ENCODE results near the gene TNFSF4.

Gene TNFSF4

GRCh38 chr1:173210283-173210682 is 3.2 kb upstream of the TNFSF4 start:
- TF ChIP-seq CTCF (IDR thresholded peaks at IDR 0.05): no peak
- Histone ChIP-seq H3K4me3 (ENCODE audit: low read depth in 1 of 2, low read length in 1 of 2) (no peak overlapping the region), H3K9me3 (no peaks in the 10 kb centered on the region), H3K36me3 (no peaks in the 10 kb centered on the region), H3K27me3 (no peaks in the 10 kb centered on the region), H3K4me1 (ENCODE audit: control insufficient read depth in 1 of 2, insufficient read depth in 1 of 2, low read depth in 1 of 2, low read length in 1 of 2) (peaks cover 10 to 21% of the 10 kb centered on the region in 2 experiments), H3K27ac (no peak overlapping the region)

DNA sequence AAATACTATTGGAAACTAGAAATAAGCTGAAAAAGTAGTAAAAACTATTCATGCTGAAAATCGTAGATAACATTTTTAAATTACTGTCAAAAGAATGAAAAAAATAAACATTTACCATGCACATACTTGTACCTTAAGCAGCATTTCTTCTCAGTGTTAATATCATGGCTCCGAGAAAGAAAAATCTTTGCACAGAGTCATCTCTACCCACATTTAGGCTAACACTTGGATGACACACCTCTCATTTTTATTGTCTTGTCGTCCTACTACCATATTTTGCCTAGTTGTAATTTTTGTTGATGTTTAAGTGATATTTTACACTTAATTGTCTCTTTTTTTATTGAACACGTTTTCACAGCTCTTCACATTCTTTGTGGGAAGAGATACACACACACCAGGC is 1.7 kb upstream of the TNFSF4 start:
- no peak overlapping the region for H3K4me3 ChIP-seq (ENCODE audit: low read depth in 1 of 2, low read length in 1 of 2)
- peaks cover 10 to 24% of the 10 kb centered on the region in 2 experiments for H3K4me1 ChIP-seq (ENCODE audit: control insufficient read depth in 1 of 2, insufficient read depth in 1 of 2, low read depth in 1 of 2, low read length in 1 of 2)
- no peaks in the 10 kb centered on the region for H3K36me3 ChIP-seq
- H3K27me3 ChIP-seq: no peaks in the 10 kb centered on the region
- H3K9me3 ChIP-seq: no peaks in the 10 kb centered on the region
- TF ChIP-seq CTCF (IDR thresholded peaks at IDR 0.05): no peak
- H3K27ac ChIP-seq: no peak overlapping the region

DNA sequence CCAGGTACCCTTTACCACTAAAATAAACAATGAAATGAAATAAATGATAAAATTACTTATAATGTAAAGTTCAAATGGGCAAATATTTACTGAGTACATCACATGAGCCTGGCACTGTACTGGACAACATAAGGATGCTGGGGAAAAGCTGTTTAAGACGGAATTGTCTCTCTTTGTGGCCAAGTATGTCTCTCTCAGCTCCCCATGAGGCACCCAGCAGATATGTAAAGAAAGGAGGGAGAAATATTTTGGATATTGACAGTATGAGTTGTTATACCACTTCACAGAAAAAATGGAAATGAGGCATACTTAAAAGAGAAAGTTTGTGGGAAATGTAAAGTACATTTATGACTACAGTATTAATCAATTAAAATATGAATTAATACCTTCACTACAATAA is 1.0 kb upstream of the TNFSF4 start:
- H3K27ac ChIP-seq: no peak overlapping the region
- no peak overlapping the region for H3K4me3 ChIP-seq (ENCODE audit: low read depth in 1 of 2, low read length in 1 of 2)
- H3K4me1 ChIP-seq (ENCODE audit: control insufficient read depth in 1 of 2, insufficient read depth in 1 of 2, low read depth in 1 of 2, low read length in 1 of 2): peaks cover 10 to 24% of the 10 kb centered on the region in 2 experiments
- H3K9me3 ChIP-seq: no peaks in the 10 kb centered on the region
- H3K27me3 ChIP-seq: no peaks in the 10 kb centered on the region
- no peaks in the 10 kb centered on the region for H3K36me3 ChIP-seq
- TF ChIP-seq CTCF (IDR thresholded peaks at IDR 0.05): no peak

- Histone ChIP-seq H3K4me3 (ENCODE audit: low read depth in 1 of 2, low read length in 1 of 2) (no peak overlapping the region), H3K4me1 (ENCODE audit: control insufficient read depth in 1 of 2, insufficient read depth in 1 of 2, low read depth in 1 of 2, low read length in 1 of 2) (peaks cover 10 to 24% of the 10 kb centered on the region in 2 experiments), H3K27ac (no peak overlapping the region), H3K27me3 (no peaks in the 10 kb centered on the region), H3K36me3 (no peaks in the 10 kb centered on the region), H3K9me3 (no peaks in the 10 kb centered on the region)
- no peak for TF ChIP-seq CTCF (IDR thresholded peaks at IDR 0.05)
Measured at GRCh38 chr1:173205146-173206051, 1.7 kb downstream of the TNFSF4 start.

- peaks cover 10 to 24% of the 10 kb centered on the region in 2 experiments for H3K4me1 ChIP-seq (ENCODE audit: control insufficient read depth in 1 of 2, insufficient read depth in 1 of 2, low read depth in 1 of 2, low read length in 1 of 2)
- no peak overlapping the region for H3K4me3 ChIP-seq (ENCODE audit: low read depth in 1 of 2, low read length in 1 of 2)
- H3K36me3 ChIP-seq: no peaks in the 10 kb centered on the region
- H3K27me3 ChIP-seq: no peaks in the 10 kb centered on the region
- H3K9me3 ChIP-seq: no peaks in the 10 kb centered on the region
- no peak for TF ChIP-seq CTCF (IDR thresholded peaks at IDR 0.05)
- no peak overlapping the region for H3K27ac ChIP-seq
Measured at GRCh38 chr1:173204693-173205092, 2.4 kb downstream of the TNFSF4 start.

Data from neutrophil (primary cell).